HEK293 (cell line): ENCODE results near the gene EDDM13.

Source experiments
- CTCF ChIA-PET: fragments of 350-600 bp; formaldehyde crosslinking; extraction: SDS; loops from one replicate; lab custom pipeline; 2021; ENCODE audit warnings: antibody characterized with exemption; lab: Yijun Ruan, JAX
- POLR2A ChIA-PET: fragments of 300-600 bp; formaldehyde crosslinking; extraction: SDS; loops from one replicate; lab custom pipeline; 2020; ENCODE audit warnings: antibody characterized with exemption, inconsistent platforms; lab: Yijun Ruan, JAX
- H3K27ac ChIP-seq: fragments of 200-500 bp; sonication (Bioruptor generic); 2 replicates; pipeline ENCODE4 v1.5.1; 2014; ENCODE audit warnings: low read depth, low read length, control low read depth, inconsistent platforms; ENCODE audit errors: extremely low read depth
- H3K36me3 ChIP-seq, 2 experiments: fragments of 200-500 bp in 1 of 2; sonication (Bioruptor generic) in 1 of 2; 1 replicate in 1 of 2; 2 replicates in 1 of 2; pipeline ENCODE4 v1.5.1; 2014 to 2017; ENCODE audit warnings: inconsistent platforms in 2 of 2, low read length in 2 of 2; ENCODE audit not compliant: control insufficient read depth in 2 of 2, insufficient read depth in 1 of 2
- H3K4me1 ChIP-seq: fragments of 200-500 bp; sonication (Bioruptor generic); 2 replicates; pipeline ENCODE4 v1.5.1; 2014; ENCODE audit warnings: mild to moderate bottlenecking, low read length, inconsistent platforms; ENCODE audit not compliant: control insufficient read depth, insufficient read depth
- H3K4me3 ChIP-seq: 2 replicates; pipeline ENCODE4 v1.5.1; 2011; ENCODE audit warnings: low read depth, mild to moderate bottlenecking, control low read depth, low read length, moderate library complexity
- H3K9me3 ChIP-seq: fragments of 200-500 bp; sonication (Bioruptor generic); 2 replicates; pipeline ENCODE4 v1.5.1; 2014; ENCODE audit warnings: low read depth, low read length, inconsistent platforms; ENCODE audit not compliant: control insufficient read depth, insufficient read depth
- EGR2 ChIP-seq: fragments of 450-650 bp; formaldehyde crosslinking; IDR thresholded peaks from 2 replicates; pipeline ENCODE4 v1.5.1; 2016; ENCODE audit warnings: low read depth, missing biosample characterization, missing genetic modification characterization
- FEZF1 ChIP-seq: fragments of 450-650 bp; formaldehyde crosslinking; IDR thresholded peaks from 2 replicates; pipeline ENCODE4 v1.5.1; 2016; ENCODE audit warnings: missing biosample characterization, missing genetic modification characterization
- GLIS2 ChIP-seq: fragments of 450-650 bp; formaldehyde crosslinking; IDR thresholded peaks from 2 replicates; pipeline ENCODE4 v1.5.1; 2016; ENCODE audit warnings: missing biosample characterization, missing genetic modification characterization
- HOXD13 ChIP-seq: sonication (generic); formaldehyde crosslinking; IDR thresholded peaks from 2 replicates; pipeline ENCODE4 v1.8.0; 2022; ENCODE audit warnings: missing genetic modification reagents, borderline replicate concordance
- KLF1 ChIP-seq: fragments of 450-650 bp; formaldehyde crosslinking; IDR thresholded peaks from 2 replicates; pipeline ENCODE4 v1.5.1; 2016; ENCODE audit warnings: missing biosample characterization, missing genetic modification characterization
- REPIN1 ChIP-seq: fragments of 450-650 bp; formaldehyde crosslinking; IDR thresholded peaks from 2 replicates; pipeline ENCODE4 v1.5.1; 2017; ENCODE audit warnings: missing biosample characterization, missing genetic modification characterization, low read depth
- ZIC2 ChIP-seq: fragments of 450-650 bp; formaldehyde crosslinking; IDR thresholded peaks from 2 replicates; pipeline ENCODE4 v1.5.1; 2016; ENCODE audit warnings: missing biosample characterization, missing genetic modification characterization
- ZNF133 ChIP-seq: fragments of 450-650 bp; formaldehyde crosslinking; IDR thresholded peaks from 2 replicates; pipeline ENCODE4 v1.5.1; 2016; ENCODE audit warnings: missing biosample characterization, missing genetic modification characterization
- ZNF239 ChIP-seq: fragments of 450-650 bp; formaldehyde crosslinking; IDR thresholded peaks from 2 replicates; pipeline ENCODE4 v1.5.1; 2016; ENCODE audit warnings: missing biosample characterization, missing genetic modification characterization
- ZNF394 ChIP-seq: fragments of 450-650 bp; formaldehyde crosslinking; IDR thresholded peaks from 2 replicates; pipeline ENCODE4 v1.5.1; 2016; ENCODE audit warnings: missing biosample characterization, missing genetic modification characterization, mild to moderate bottlenecking, moderate library complexity, borderline replicate concordance
- ZNF501 ChIP-seq: fragments of 450-650 bp; formaldehyde crosslinking; IDR thresholded peaks from 2 replicates; pipeline ENCODE4 v1.5.1; 2016; ENCODE audit warnings: missing biosample characterization, missing genetic modification characterization
- ZNF529 ChIP-seq: fragments of 450-650 bp; formaldehyde crosslinking; IDR thresholded peaks from 2 replicates; pipeline ENCODE4 v1.5.1; 2017; ENCODE audit warnings: missing genetic modification characterization, missing biosample characterization; ENCODE audit not compliant: insufficient replicate concordance
- ZNF544 ChIP-seq: fragments of 450-650 bp; formaldehyde crosslinking; IDR thresholded peaks from 2 replicates; pipeline ENCODE4 v1.5.0; 2017; ENCODE audit warnings: missing biosample characterization, missing genetic modification characterization
- ZNF600 ChIP-seq: fragments of 450-650 bp; formaldehyde crosslinking; IDR thresholded peaks from 2 replicates; pipeline ENCODE4 v1.5.1; 2016; ENCODE audit warnings: missing biosample characterization, missing genetic modification characterization
- ZNF621 ChIP-seq: fragments of 450-650 bp; formaldehyde crosslinking; IDR thresholded peaks from 2 replicates; pipeline ENCODE4 v1.5.1; 2017; ENCODE audit warnings: missing biosample characterization, missing genetic modification characterization
- ZNF654 ChIP-seq: fragments of 450-650 bp; formaldehyde crosslinking; IDR thresholded peaks from 2 replicates; pipeline ENCODE4 v1.5.1; 2016; ENCODE audit warnings: low read depth, missing biosample characterization, missing genetic modification characterization
- ZNF837 ChIP-seq: fragments of 450-650 bp; formaldehyde crosslinking; IDR thresholded peaks from 2 replicates; pipeline ENCODE4 v1.5.1; 2016; ENCODE audit warnings: missing biosample characterization, missing genetic modification characterization
- TF ChIP-seq, protein P1 (sequence below): fragments of 450-650 bp; formaldehyde crosslinking; IDR thresholded peaks from 2 replicates; pipeline ENCODE4 v1.5.0; 2017; ENCODE audit warnings: missing biosample characterization, missing genetic modification characterization, borderline replicate concordance
- TF ChIP-seq, protein P2 (sequence below): fragments of 450-650 bp; formaldehyde crosslinking; conservative IDR thresholded peaks from 2 replicates; pipeline ENCODE4 v1.5.1; 2016; ENCODE audit warnings: low read depth, missing biosample characterization, missing genetic modification characterization
- TF ChIP-seq, protein P3 (sequence below): fragments of 450-650 bp; formaldehyde crosslinking; IDR thresholded peaks from 2 replicates; pipeline ENCODE4 v1.5.1; 2016; ENCODE audit warnings: missing biosample characterization, missing genetic modification characterization, low read depth

Gene EDDM13

DNA sequence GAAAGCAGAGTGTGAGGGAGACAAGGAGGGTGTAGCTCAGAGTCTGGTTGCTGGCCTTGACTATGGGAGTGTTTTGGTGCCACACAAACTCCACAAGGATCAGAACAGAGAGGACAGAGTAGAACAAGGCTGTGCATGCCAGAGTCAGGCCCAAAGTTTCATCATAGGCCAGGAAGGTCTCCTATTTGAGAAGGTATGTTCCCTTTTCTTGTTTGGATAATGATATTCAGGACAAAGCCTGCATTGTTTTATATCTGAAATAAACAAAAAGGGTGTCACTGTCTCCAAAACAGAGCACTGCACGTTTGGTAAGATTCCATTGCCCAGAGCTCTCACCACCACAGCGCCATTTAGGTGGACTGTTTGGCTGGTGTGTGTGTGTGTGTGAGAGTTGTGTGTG lies 45.2 kb downstream of the EDDM13 start (continued):
- TF ChIP-seq ZNF133 (no peak), KLF1 (tag by site-specific recombination) (no peak), HOXD13 (CRISPR knock-in tag) (no peak), EGR2 (tag by site-specific recombination) (no peak), REPIN1 (tag by site-specific recombination) (no peak), ZIC2 (tag by site-specific recombination) (no peak), ZNF394 (no peak)
- TF ChIP-seq, protein P1, sequence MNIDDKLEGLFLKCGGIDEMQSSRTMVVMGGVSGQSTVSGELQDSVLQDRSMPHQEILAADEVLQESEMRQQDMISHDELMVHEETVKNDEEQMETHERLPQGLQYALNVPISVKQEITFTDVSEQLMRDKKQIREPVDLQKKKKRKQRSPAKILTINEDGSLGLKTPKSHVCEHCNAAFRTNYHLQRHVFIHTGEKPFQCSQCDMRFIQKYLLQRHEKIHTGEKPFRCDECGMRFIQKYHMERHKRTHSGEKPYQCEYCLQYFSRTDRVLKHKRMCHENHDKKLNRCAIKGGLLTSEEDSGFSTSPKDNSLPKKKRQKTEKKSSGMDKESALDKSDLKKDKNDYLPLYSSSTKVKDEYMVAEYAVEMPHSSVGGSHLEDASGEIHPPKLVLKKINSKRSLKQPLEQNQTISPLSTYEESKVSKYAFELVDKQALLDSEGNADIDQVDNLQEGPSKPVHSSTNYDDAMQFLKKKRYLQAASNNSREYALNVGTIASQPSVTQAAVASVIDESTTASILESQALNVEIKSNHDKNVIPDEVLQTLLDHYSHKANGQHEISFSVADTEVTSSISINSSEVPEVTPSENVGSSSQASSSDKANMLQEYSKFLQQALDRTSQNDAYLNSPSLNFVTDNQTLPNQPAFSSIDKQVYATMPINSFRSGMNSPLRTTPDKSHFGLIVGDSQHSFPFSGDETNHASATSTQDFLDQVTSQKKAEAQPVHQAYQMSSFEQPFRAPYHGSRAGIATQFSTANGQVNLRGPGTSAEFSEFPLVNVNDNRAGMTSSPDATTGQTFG = no peak
- TF ChIP-seq, protein P2, sequence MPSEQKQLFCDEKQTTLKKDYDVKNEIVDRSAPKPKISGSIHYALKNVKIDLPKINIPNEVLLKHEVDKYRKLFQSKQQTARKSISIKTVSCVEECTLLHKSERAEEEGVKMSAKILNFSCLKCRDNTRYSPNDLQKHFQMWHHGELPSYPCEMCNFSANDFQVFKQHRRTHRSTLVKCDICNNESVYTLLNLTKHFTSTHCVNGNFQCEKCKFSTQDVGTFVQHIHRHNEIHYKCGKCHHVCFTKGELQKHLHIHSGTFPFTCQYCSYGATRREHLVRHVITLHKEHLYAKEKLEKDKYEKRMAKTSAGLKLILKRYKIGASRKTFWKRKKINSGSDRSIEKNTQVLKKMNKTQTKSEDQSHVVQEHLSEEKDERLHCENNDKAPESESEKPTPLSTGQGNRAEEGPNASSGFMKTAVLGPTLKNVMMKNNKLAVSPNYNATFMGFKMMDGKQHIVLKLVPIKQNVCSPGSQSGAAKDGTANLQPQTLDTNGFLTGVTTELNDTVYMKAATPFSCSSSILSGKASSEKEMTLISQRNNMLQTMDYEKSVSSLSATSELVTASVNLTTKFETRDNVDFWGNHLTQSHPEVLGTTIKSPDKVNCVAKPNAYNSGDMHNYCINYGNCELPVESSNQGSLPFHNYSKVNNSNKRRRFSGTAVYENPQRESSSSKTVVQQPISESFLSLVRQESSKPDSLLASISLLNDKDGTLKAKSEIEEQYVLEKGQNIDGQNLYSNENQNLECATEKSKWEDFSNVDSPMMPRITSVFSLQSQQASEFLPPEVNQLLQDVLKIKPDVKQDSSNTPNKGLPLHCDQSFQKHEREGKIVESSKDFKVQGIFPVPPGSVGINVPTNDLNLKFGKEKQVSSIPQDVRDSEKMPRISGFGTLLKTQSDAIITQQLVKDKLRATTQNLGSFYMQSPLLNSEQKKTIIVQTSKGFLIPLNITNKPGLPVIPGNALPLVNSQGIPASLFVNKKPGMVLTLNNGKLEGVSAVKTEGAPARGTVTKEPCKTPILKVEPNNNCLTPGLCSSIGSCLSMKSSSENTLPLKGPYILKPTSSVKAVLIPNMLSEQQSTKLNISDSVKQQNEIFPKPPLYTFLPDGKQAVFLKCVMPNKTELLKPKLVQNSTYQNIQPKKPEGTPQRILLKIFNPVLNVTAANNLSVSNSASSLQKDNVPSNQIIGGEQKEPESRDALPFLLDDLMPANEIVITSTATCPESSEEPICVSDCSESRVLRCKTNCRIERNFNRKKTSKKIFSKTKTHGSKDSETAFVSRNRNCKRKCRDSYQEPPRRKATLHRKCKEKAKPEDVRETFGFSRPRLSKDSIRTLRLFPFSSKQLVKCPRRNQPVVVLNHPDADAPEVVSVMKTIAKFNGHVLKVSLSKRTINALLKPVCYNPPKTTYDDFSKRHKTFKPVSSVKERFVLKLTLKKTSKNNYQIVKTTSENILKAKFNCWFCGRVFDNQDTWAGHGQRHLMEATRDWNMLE (tag by site-specific recombination) = no peak

DNA sequence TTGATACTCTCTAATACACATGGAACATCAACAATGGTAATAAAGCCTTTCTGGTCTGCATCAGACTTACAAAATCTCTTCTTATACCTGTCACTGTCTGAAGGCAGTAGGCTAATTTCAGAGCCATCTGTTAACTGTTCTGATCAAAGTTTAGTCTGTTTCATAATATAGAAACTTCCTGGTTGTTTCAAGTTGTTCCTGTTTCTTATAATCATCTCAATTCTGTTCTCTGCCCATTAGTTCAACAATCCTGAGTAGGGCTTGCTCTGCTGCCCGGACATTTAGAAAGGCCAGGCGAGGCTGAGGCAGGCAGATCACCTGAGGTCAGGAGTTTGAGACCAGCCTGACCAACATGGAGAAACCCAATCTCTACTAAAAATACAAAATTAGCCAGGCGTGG lies 47.4 kb downstream of the EDDM13 start:
- ChIA-PET CTCF (no interaction called here), POLR2A (no interaction called here)
- Histone ChIP-seq H3K27ac (no peak overlapping the region), H3K36me3 (no peaks in the 10 kb centered on the region), H3K9me3 (no peaks in the 10 kb centered on the region), H3K4me3 (no peak overlapping the region), H3K4me1 (no peaks in the 10 kb centered on the region)
- TF ChIP-seq ZNF529 (tag by site-specific recombination) (no peak), KLF1 (tag by site-specific recombination) (no peak), ZNF837 (tag by site-specific recombination) (no peak)

DNA sequence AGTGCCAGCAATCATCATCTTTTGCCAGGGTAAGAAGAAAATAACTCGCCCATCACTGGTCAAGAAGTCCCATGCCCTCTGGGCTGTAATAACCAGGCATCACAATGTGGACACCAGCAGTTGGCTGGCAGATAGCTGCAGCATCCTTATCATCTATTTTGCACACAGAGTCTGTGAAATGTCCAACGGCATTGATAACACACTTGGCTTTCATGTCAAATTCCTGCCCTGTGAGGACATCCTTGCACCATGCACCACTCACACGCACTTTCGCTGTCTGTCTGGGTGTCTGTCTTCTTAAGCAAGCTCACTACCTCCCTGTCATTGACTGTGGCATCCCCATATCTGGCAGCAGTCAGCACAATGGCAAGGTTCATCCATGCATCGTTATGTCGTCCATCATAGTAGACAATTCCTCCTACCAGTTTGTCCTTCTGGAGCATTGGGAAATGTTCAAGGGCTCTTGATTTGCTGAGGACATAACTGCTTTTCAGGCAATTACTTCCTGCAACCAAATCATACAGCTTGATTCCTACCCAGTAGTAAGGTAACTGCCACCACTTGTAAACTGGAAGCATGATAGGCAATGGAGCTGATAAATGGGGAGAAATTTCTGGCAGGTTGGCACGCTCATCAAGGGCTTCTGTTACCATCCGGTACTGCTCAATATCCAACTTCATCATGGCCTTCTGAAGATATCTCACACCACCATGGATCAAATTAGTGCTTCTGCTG lies 48.9 kb downstream of the EDDM13 start:
- no peak overlapping the region for H3K4me3 ChIP-seq
- TF ChIP-seq ZNF544 = no peak
- TF ChIP-seq ZNF654 (tag by site-specific recombination) = no peak
- TF ChIP-seq ZNF600 (tag by site-specific recombination) = no peak
- no peak for TF ChIP-seq ZNF501
- TF ChIP-seq FEZF1 (tag by site-specific recombination) = no peak
- no peak for TF ChIP-seq GLIS2 (tag by site-specific recombination)
- no peak for TF ChIP-seq ZNF621
- TF ChIP-seq ZNF239 = no peak
- TF ChIP-seq, protein P3, sequence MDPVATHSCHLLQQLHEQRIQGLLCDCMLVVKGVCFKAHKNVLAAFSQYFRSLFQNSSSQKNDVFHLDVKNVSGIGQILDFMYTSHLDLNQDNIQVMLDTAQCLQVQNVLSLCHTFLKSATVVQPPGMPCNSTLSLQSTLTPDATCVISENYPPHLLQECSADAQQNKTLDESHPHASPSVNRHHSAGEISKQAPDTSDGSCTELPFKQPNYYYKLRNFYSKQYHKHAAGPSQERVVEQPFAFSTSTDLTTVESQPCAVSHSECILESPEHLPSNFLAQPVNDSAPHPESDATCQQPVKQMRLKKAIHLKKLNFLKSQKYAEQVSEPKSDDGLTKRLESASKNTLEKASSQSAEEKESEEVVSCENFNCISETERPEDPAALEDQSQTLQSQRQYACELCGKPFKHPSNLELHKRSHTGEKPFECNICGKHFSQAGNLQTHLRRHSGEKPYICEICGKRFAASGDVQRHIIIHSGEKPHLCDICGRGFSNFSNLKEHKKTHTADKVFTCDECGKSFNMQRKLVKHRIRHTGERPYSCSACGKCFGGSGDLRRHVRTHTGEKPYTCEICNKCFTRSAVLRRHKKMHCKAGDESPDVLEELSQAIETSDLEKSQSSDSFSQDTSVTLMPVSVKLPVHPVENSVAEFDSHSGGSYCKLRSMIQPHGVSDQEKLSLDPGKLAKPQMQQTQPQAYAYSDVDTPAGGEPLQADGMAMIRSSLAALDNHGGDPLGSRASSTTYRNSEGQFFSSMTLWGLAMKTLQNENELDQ (tag by site-specific recombination) = no peak
- TF ChIP-seq, all 188 proteins: peak for 0
- Histone ChIP-seq H3K27ac (no peak overlapping the region), H3K4me1 (no peaks in the 10 kb centered on the region), H3K36me3 (no peaks in the 10 kb centered on the region), H3K9me3 (no peaks in the 10 kb centered on the region)
- POLR2A ChIA-PET = no interaction called here
- CTCF ChIA-PET = interaction anchor here (0.6 to 2.2 kb wide), 5 partner anchors 12 to 1132 kb away, joined by 3 to 10 read pairs (median 5); no protein-coding TSS in a partner anchor
